HL-60 (cell line): ENCODE measurements around the gene C2orf72.

Experiments
- GABPA ChIP-seq: IDR thresholded peaks from 2 replicates; pipeline ENCODE4 v1.6.1; 2012; ENCODE audit warnings: low read depth
- POLR2AphosphoS5 ChIP-seq: IDR thresholded peaks from 2 replicates; pipeline ENCODE4 v1.6.1; 2012; ENCODE audit warnings: low read depth
- TF ChIP-seq, protein P1 (sequence below): IDR thresholded peaks from one replicate; pipeline ENCODE4 v1.5.1; 2011; ENCODE audit warnings: low read length, control low read depth, inconsistent platforms; ENCODE audit not compliant: insufficient read depth

DNA sequence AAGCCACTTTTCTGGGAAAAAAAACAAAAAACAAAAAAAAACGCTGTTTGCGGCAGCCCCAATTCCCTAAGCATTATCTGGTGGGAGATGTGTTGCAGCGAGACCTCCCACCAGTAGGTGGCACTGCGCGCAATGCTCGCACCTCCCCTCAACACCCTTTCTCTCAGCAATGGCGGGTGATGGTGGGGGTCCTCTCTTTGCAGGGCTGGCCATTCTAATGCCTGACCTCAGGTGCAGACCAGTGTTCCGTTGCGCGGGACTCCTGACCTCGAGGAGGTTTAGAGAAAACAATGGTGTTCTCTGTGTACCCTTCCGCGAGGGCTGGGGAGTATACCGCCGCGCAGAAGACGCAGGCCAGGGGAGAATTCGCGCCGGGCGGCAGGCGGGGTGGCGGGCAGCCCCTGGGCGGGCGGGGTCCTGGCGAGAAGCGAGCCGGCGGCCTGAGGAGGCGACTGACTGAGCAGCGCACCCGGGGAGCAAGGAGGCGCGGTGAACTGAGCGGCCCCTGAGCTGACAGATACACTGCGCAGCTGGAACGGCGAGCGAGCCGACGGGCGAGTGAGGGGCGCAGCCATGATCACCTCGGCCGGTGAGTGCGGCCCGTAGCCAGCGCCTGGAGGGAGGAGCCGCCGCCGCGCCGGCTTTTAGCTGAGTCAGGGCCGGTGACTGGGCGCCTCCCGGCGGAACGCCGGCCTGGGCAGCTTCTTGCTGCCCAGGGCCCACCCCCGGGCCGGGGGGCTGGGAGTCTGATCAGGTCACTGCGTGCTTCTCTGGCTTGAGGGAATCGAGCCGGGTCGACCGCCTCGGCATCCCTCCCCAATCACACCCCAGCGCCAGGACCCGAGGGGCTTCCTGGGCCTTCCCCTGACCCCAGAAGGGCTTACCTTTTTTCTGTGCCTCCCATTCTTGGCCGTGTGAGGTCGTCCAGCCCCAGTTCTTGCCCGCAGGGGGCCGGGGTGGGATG lies 19.4 kb downstream of the C2orf72 start, which contains the start of gene PSMD1:
- TF ChIP-seq, protein P1, sequence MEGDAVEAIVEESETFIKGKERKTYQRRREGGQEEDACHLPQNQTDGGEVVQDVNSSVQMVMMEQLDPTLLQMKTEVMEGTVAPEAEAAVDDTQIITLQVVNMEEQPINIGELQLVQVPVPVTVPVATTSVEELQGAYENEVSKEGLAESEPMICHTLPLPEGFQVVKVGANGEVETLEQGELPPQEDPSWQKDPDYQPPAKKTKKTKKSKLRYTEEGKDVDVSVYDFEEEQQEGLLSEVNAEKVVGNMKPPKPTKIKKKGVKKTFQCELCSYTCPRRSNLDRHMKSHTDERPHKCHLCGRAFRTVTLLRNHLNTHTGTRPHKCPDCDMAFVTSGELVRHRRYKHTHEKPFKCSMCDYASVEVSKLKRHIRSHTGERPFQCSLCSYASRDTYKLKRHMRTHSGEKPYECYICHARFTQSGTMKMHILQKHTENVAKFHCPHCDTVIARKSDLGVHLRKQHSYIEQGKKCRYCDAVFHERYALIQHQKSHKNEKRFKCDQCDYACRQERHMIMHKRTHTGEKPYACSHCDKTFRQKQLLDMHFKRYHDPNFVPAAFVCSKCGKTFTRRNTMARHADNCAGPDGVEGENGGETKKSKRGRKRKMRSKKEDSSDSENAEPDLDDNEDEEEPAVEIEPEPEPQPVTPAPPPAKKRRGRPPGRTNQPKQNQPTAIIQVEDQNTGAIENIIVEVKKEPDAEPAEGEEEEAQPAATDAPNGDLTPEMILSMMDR = peak; percentile 86
- TF ChIP-seq POLR2AphosphoS5 (peak; percentile 52; the same call in 1 of the 2 replicates), GABPA (no peak)
